ENCODE measurements around the gene TYMP.

DNA sequence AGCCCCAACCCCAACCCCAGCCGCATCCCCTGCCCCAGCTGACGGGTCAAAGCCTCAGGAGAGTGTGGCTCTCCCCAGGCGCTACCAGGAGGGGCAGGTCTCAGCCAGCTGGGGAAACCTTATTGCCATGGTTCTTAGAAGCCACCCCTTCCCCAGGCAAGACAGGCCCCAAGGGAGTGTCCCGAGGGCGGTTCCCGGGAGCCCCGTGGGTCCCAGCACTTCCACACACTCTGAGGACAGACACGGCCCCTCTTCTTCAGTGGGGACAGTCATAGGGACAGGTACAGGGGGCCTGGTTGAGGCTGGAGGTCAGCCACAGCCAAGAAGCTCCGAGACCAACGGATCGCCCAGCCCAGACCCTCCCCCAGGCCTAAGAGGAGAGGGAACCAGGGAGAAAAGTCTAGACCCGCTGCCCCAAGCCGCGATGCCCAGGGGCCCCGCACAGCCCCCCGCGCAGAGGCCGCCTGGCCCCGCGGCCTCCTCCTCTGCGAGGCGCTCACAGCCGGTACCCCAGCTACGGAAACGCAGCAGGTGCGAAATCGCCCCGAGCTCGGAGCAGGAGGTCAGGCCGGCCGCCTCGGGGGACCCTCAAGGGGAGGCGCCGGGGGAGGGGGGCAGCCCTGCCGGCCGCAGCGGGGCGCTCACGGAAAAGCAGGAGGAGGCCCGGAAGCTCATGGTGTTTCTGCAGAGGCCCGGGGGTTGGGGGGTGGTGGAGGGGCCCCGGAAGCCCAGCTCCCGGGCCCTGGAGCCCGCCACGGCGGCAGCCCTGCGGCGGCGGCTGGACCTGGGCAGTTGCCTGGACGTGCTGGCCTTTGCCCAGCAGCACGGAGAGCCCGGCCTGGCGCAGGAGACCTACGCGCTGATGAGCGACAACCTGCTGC is 18.5 kb upstream of the TYMP start:
- TF ChIP-seq, protein P1, sequence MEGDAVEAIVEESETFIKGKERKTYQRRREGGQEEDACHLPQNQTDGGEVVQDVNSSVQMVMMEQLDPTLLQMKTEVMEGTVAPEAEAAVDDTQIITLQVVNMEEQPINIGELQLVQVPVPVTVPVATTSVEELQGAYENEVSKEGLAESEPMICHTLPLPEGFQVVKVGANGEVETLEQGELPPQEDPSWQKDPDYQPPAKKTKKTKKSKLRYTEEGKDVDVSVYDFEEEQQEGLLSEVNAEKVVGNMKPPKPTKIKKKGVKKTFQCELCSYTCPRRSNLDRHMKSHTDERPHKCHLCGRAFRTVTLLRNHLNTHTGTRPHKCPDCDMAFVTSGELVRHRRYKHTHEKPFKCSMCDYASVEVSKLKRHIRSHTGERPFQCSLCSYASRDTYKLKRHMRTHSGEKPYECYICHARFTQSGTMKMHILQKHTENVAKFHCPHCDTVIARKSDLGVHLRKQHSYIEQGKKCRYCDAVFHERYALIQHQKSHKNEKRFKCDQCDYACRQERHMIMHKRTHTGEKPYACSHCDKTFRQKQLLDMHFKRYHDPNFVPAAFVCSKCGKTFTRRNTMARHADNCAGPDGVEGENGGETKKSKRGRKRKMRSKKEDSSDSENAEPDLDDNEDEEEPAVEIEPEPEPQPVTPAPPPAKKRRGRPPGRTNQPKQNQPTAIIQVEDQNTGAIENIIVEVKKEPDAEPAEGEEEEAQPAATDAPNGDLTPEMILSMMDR (IDR thresholded peaks at IDR 0.05; ENCODE audit: insufficient read depth, low read length, poor library complexity, severe bottlenecking): no peak
- TF ChIP-seq EZH2phosphoT487 (conservative IDR thresholded peaks at IDR 0.05; ENCODE audit: low read length): no peak
